ENCODE data around the gene KRTAP10-2.

GRCh38 chr21:44514746-44515358, 36.5 kb downstream of the KRTAP10-2 start:
- TF ChIP-seq, protein P1, sequence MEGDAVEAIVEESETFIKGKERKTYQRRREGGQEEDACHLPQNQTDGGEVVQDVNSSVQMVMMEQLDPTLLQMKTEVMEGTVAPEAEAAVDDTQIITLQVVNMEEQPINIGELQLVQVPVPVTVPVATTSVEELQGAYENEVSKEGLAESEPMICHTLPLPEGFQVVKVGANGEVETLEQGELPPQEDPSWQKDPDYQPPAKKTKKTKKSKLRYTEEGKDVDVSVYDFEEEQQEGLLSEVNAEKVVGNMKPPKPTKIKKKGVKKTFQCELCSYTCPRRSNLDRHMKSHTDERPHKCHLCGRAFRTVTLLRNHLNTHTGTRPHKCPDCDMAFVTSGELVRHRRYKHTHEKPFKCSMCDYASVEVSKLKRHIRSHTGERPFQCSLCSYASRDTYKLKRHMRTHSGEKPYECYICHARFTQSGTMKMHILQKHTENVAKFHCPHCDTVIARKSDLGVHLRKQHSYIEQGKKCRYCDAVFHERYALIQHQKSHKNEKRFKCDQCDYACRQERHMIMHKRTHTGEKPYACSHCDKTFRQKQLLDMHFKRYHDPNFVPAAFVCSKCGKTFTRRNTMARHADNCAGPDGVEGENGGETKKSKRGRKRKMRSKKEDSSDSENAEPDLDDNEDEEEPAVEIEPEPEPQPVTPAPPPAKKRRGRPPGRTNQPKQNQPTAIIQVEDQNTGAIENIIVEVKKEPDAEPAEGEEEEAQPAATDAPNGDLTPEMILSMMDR (IDR thresholded peaks at IDR 0.05) = no peak
- no peak for TF ChIP-seq POLR2A (IDR thresholded peaks at IDR 0.05)
